Spleen (tissue), 7 donors: ENCODE measurements around the gene UIMC1.

Source experiments
- POLR2A ChIP-seq, 3 donors: fragments of 450-650 bp; IDR thresholded peaks; one replicate each; pipeline ENCODE4 v1.5.1; 2017; ENCODE audit warnings: antibody characterized with exemption in 3 of 3, mild to moderate bottlenecking in 1 of 3
- POLR2AphosphoS5 ChIP-seq, 3 donors: sonication (generic); formaldehyde crosslinking; IDR thresholded peaks; one replicate each; pipeline ENCODE4 v1.5.1; 2017; ENCODE audit warnings: antibody characterized with exemption in 3 of 3
- TF ChIP-seq, protein P1 (sequence below), 11 experiments: fragments of 200-600 bp in 7 of 11; fragments of 450-650 bp in 4 of 11; sonication (generic) in 4 of 11; IDR thresholded peaks in 8 of 11; conservative IDR thresholded peaks in 3 of 11; 1 replicate in 7 of 11; 2 replicates in 4 of 11; pipeline versions ENCODE4 v1.4.0 to v1.8.0; 2016 to 2021; ENCODE audit warnings: antibody characterized with exemption in 11 of 11, inconsistent platforms in 4 of 11, mild to moderate bottlenecking in 1 of 11
- donor health status: DM: no; HTN: no; CAD: no; lungs with moderate emphysema.
- donor health status: DM: no; HTN: no; CAD: no.
- donor health status: DM: no; HTN: no; CAD: no.

DNA sequence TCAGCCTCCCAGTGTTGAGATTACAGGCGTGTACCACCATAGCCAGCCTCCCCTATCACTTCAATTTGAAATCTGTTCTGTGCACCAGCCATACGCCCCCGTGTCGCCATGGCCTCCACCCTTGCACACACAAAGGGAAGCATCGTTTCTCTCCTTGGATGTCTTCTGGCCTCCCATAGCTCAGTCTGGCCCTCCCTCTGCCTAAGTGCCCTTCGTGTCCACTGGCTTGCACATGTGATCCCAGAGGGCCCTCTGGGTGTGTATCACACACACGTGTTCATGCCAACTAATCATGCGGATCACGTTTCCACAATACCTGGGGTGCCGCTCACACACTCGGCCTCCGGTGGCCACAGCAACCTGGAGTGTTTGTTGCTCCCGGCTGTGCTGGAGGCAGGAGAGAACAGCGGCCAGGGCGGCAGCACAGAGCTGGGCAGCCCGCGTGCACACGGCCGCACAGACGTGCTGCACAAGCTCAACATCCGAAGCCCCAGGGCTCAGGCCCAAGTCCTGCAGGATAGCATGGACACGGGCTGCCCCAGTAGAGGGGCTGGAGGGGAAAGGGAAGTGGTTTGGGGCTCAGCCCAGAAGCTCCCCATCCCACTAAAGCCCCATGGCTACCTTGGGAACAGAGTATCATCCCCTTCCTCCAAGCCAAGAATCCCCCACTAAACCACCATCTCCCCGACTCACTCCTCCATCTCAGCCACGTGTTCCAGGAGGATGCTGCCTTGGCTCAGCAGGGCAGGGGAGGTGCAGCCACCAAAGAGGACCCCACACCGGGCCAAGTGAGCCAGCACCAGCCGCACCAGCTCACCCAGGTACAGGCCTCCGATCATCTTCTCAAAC is 118.3 kb downstream of the UIMC1 start:
- TF ChIP-seq, protein P1, sequence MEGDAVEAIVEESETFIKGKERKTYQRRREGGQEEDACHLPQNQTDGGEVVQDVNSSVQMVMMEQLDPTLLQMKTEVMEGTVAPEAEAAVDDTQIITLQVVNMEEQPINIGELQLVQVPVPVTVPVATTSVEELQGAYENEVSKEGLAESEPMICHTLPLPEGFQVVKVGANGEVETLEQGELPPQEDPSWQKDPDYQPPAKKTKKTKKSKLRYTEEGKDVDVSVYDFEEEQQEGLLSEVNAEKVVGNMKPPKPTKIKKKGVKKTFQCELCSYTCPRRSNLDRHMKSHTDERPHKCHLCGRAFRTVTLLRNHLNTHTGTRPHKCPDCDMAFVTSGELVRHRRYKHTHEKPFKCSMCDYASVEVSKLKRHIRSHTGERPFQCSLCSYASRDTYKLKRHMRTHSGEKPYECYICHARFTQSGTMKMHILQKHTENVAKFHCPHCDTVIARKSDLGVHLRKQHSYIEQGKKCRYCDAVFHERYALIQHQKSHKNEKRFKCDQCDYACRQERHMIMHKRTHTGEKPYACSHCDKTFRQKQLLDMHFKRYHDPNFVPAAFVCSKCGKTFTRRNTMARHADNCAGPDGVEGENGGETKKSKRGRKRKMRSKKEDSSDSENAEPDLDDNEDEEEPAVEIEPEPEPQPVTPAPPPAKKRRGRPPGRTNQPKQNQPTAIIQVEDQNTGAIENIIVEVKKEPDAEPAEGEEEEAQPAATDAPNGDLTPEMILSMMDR (IDR thresholded peaks at IDR 0.05 in 8 of 11, conservative IDR thresholded peaks at IDR 0.05 in 3 of 11) = no peak
- TF ChIP-seq POLR2A (IDR thresholded peaks at IDR 0.05) (no peak), POLR2AphosphoS5 (IDR thresholded peaks at IDR 0.05) (peak in 1 of 3 donors; percentile 55)
